SK-N-SH (cell line): Measurements from ENCODE around the gene CLCN5.

ENCODE experiments used
- CTCF ChIP-seq: fragments of 200-600 bp; sonication (generic); IDR thresholded peaks from 2 replicates; pipeline ENCODE4 v1.6.1; 2017; ENCODE audit warnings: antibody characterized with exemption, mild to moderate bottlenecking, moderate library complexity
- EP300 ChIP-seq, 2 experiments: IDR thresholded peaks; 2 replicates each; pipeline versions ENCODE4 v1.4.0 to v1.6.1; 2012; ENCODE audit warnings: borderline replicate concordance in 1 of 2, low read depth in 1 of 2, low read length in 1 of 2
- EZH2phosphoT487 ChIP-seq: fragments of 200-600 bp; sonication (generic); IDR thresholded peaks from 2 replicates; pipeline ENCODE4 v1.6.1; 2017; ENCODE audit warnings: low read depth, mixed run types, mild to moderate bottlenecking, antibody characterized with exemption, moderate library complexity, borderline replicate concordance
- IRF3 ChIP-seq: fragments of 150-350 bp; IDR thresholded peaks from 2 replicates; pipeline ENCODE4 v1.6.1; 2016; ENCODE audit warnings: mild to moderate bottlenecking, low read depth, low read length
- MEF2A ChIP-seq: IDR thresholded peaks from 2 replicates; pipeline ENCODE4 v1.4.0; 2012; ENCODE audit warnings: low read depth, borderline replicate concordance
- MXI1 ChIP-seq: IDR thresholded peaks from 2 replicates; pipeline ENCODE4 v1.6.1; 2012; ENCODE audit warnings: mild to moderate bottlenecking, low read depth, low read length, improper control_type of control experiment
- RCOR1 ChIP-seq: fragments of 150-350 bp; IDR thresholded peaks from 2 replicates; pipeline ENCODE4 v1.6.1; 2017; ENCODE audit warnings: antibody characterized with exemption, low read length
- REST ChIP-seq: IDR thresholded peaks from 2 replicates; pipeline ENCODE4 v1.6.1; 2012; ENCODE audit warnings: mild to moderate bottlenecking, low read depth, low read length, moderate library complexity
- SIN3A ChIP-seq: IDR thresholded peaks from 2 replicates; pipeline ENCODE4 v1.6.1; 2012; ENCODE audit warnings: low read depth, mild to moderate bottlenecking, low read length, moderate library complexity, borderline replicate concordance
- TAF1 ChIP-seq: IDR thresholded peaks from 2 replicates; pipeline ENCODE4 v1.6.1; 2012; ENCODE audit warnings: low read depth, mild to moderate bottlenecking, low read length, moderate library complexity, borderline replicate concordance
- TEAD4 ChIP-seq: IDR thresholded peaks from 2 replicates; pipeline ENCODE4 v1.4.0; 2012; ENCODE audit warnings: mild to moderate bottlenecking, borderline replicate concordance; ENCODE audit not compliant: insufficient read depth
- YY1 ChIP-seq: IDR thresholded peaks from 2 replicates; pipeline ENCODE4 v1.4.0; 2012; ENCODE audit warnings: low read depth, mild to moderate bottlenecking

- TF ChIP-seq IRF3, result no peak
- TF ChIP-seq TAF1, result no peak
- no peak for TF ChIP-seq EP300 (IDR thresholded peaks at IDR 0.05; ENCODE audit: borderline replicate concordance in 1 of 2, low read depth in 1 of 2, low read length in 1 of 2)
- TF ChIP-seq CTCF, result no peak
- no peak for TF ChIP-seq EZH2phosphoT487
- no peak for TF ChIP-seq MXI1
- no peak for TF ChIP-seq REST
- no peak for TF ChIP-seq RCOR1
- TF ChIP-seq YY1, result no peak
- TF ChIP-seq TEAD4, result no peak
- no peak for TF ChIP-seq MEF2A
- no peak for TF ChIP-seq SIN3A
These were observed 195.1 kb downstream of the CLCN5 start for GRCh38 chrX:50117476-50117875.
